Body of pancreas (tissue), 2 donors: Measurements from ENCODE around the gene ATF7. TPM values are rescaled to one million over a fixed set of nuclear protein-coding genes. Genes with fewer than 3 reads are reported as not detected.

Experiments used
- small RNA-seq: library from RNA; depleted of rRNA; stranded (forward); fragments of <200 nt; gene quantifications from one replicate; pipeline ENCODE3, GENCODE V24; 2016
- total RNA-seq, 2 donors: library from RNA; depleted of rRNA; stranded (reverse); fragments of >200 nt; gene quantifications; one replicate each; pipeline ENCODE4 v1.1.0, GENCODE V29; 2016

Gene ATF7
- total RNA-seq, 2 donors from 2014 or later = 12.9 to 21.3 TPM

Small RNA genes lying within 50 kb of the gene (small RNA-seq; reads per million reads assigned to genes)
- not detected for gene AC023509.3

Other genes starting within 250 kb of the ATF7 start
- gene SP1, start 246.2 kb downstream of the ATF7 start, total RNA-seq = 10 to 100 TPM; 16.8 to 24.6 TPM
- 10 to 100 TPM in 1 of 2 donors, 1 to 10 TPM in 1; 2.3 to 10.6 TPM for gene AMHR2, start 202.5 kb downstream of the ATF7 start, total RNA-seq
- gene PRR13, start 184.6 kb downstream of the ATF7 start, total RNA-seq = 10 to 100 TPM; 18.5 to 43.8 TPM
- gene PCBP2, start 174.3 kb downstream of the ATF7 start, total RNA-seq = 100 to 1,000 TPM; 226 to 308 TPM
- 10 to 100 TPM; 10.9 to 34.6 TPM for gene MAP3K12, start 126.9 kb downstream of the ATF7 start, total RNA-seq
- 10 to 100 TPM; 36.6 to 66.9 TPM for gene TARBP2, start 125.1 kb downstream of the ATF7 start, total RNA-seq
- gene NPFF, start 118.9 kb downstream of the ATF7 start, total RNA-seq = not detected
- gene ATP5MC2, start 49.7 kb upstream of the ATF7 start, total RNA-seq = 100 to 1,000 TPM in 1 of 2 donors, 10 to 100 TPM in 1; 94.3 to 143 TPM
- gene CALCOCO1, start 101.1 kb upstream of the ATF7 start, total RNA-seq = 100 to 1,000 TPM; 109 to 153 TPM
- gene CISTR, start 125.6 kb upstream of the ATF7 start, total RNA-seq = not detected